Peyer's patch (tissue), 4 donors: ENCODE data around the gene OR4D1. TPM values are rescaled to one million over a fixed set of nuclear protein-coding genes. Genes with fewer than 3 reads are reported as not detected.
A peak's percentile ranks its signal among the peaks of the same experiment; 100 is the strongest.
"Not testable (repeated sequence)": the region's sequence is repeated elsewhere in the genome, so short reads cannot be mapped to it uniquely, and the experiment has no call there.

Experiments used
- DNase-seq, 3 donors: peaks; one replicate each; pipeline ENCODE4 v3.0.0-alpha.2; 2017 to 2019
- H3K27ac ChIP-seq, 4 donors: fragments of 200-600 bp; sonication (generic); one replicate each; pipeline ENCODE4 v1.5.1; 2016 to 2019
- H3K27me3 ChIP-seq, 2 donors: fragments of 200-600 bp; sonication (generic); one replicate each; pipeline ENCODE4 v1.5.1; 2019
- H3K36me3 ChIP-seq, 3 donors: fragments of 200-600 bp; sonication (generic); one replicate each; pipeline ENCODE4 v1.5.1; 2016 to 2019
- H3K4me1 ChIP-seq, 4 donors: fragments of 200-600 bp; sonication (generic); one replicate each; pipeline ENCODE4 v1.5.1; 2016 to 2019
- H3K4me3 ChIP-seq, 4 donors: fragments of 200-600 bp; sonication (generic); 1 replicate in 3 of 4; 2 replicates in 1 of 4; pipeline ENCODE4 v1.5.1; 2016 to 2019; ENCODE audit warnings: mild to moderate bottlenecking in 1 of 4
- H3K9me3 ChIP-seq, 4 donors: fragments of 200-600 bp; sonication (generic); one replicate each; pipeline ENCODE4 v1.5.1; 2016 to 2019; ENCODE audit warnings: mild to moderate bottlenecking in 1 of 4
- CTCF ChIP-seq, 6 experiments: fragments of 450-650 bp in 4 of 6; fragments of 200-600 bp in 2 of 6; sonication (generic) in 1 of 6; IDR thresholded peaks; one replicate each; pipeline ENCODE4 v1.5.1; 2017 to 2019; ENCODE audit warnings: antibody characterized with exemption in 6 of 6, mild to moderate bottlenecking in 3 of 6, moderate library complexity in 1 of 6
- POLR2A ChIP-seq, 2 donors: fragments of 450-650 bp; IDR thresholded peaks; one replicate each; pipeline ENCODE4 v1.5.1; 2017; ENCODE audit warnings: antibody characterized with exemption in 2 of 2, mild to moderate bottlenecking in 2 of 2, moderate library complexity in 2 of 2
- total RNA-seq, 4 donors: library from RNA; depleted of rRNA; stranded (reverse); fragments of >200 nt; gene quantifications; one replicate each; pipeline ENCODE4 v1.1.0, GENCODE V29; 2016

The OR4D1 gene
- total RNA-seq, 4 donors from 2014 or later, result not detected

- no peaks in the 10 kb centered on the region for H3K27me3 ChIP-seq
- no peaks in the 10 kb centered on the region for H3K36me3 ChIP-seq
- H3K27ac ChIP-seq, result no peak overlapping the region
- no peak overlapping the region for H3K4me3 ChIP-seq
- no peaks in the 10 kb centered on the region for H3K4me1 ChIP-seq
- no peak for DNase-seq
- no peaks in the 10 kb centered on the region for H3K9me3 ChIP-seq
- TF ChIP-seq POLR2A (IDR thresholded peaks at IDR 0.05) (no peak), CTCF (IDR thresholded peaks at IDR 0.05) (no peak)
These were observed 27.9 kb upstream of the OR4D1 start for GRCh38 chr17:58120195-58120822.

GRCh38 chr17:58121925-58122324 lies 26.3 kb upstream of the OR4D1 start:
- no peak for DNase-seq
- H3K27me3 ChIP-seq, result no peaks in the 10 kb centered on the region
- H3K4me1 ChIP-seq, result no peaks in the 10 kb centered on the region
- H3K27ac ChIP-seq, result no peak overlapping the region
- no peaks in the 10 kb centered on the region for H3K36me3 ChIP-seq
- H3K9me3 ChIP-seq, result no peaks in the 10 kb centered on the region
- TF ChIP-seq CTCF (IDR thresholded peaks at IDR 0.05) (peak in 4 of 6 experiments; percentile 7 to 44 (median 36)), POLR2A (IDR thresholded peaks at IDR 0.05) (no peak)
- H3K4me3 ChIP-seq, result no peak overlapping the region

GRCh38 chr17:58127846-58128245 lies 20.3 kb upstream of the OR4D1 start:
- Histone ChIP-seq H3K9me3 (no peaks in the 10 kb centered on the region), H3K27me3 (no peaks in the 10 kb centered on the region), H3K36me3 (no peaks in the 10 kb centered on the region), H3K4me1 (no peaks in the 10 kb centered on the region), H3K27ac (no peak overlapping the region), H3K4me3 (no peak overlapping the region)
- no peak for DNase-seq
- TF ChIP-seq CTCF (IDR thresholded peaks at IDR 0.05) (no peak), POLR2A (IDR thresholded peaks at IDR 0.05) (no peak)

GRCh38 chr17:58132697-58133096 lies 15.5 kb upstream of the OR4D1 start:
- H3K27me3 ChIP-seq, H3K27ac ChIP-seq, H3K4me1 ChIP-seq, DNase-seq, H3K9me3 ChIP-seq, H3K4me3 ChIP-seq, H3K36me3 ChIP-seq: not testable (repeated sequence)

- peaks cover 0 to 4% (median 0%) of the 10 kb centered on the region in 4 donors for H3K9me3 ChIP-seq
- TF ChIP-seq CTCF (IDR thresholded peaks at IDR 0.05) (peak in 3 of 6 experiments; percentile 24), POLR2A (IDR thresholded peaks at IDR 0.05) (no peak)
- no peaks in the 10 kb centered on the region for H3K27me3 ChIP-seq
- H3K36me3 ChIP-seq, result no peaks in the 10 kb centered on the region
- H3K4me3 ChIP-seq, result no peak overlapping the region
- H3K27ac ChIP-seq, result no peak overlapping the region
- no peaks in the 10 kb centered on the region for H3K4me1 ChIP-seq
- no peak for DNase-seq
These were observed 11.4 kb upstream of the OR4D1 start for GRCh38 chr17:58136669-58137279.

- Histone ChIP-seq H3K27me3 (no peaks in the 10 kb centered on the region), H3K4me1 (no peaks in the 10 kb centered on the region), H3K36me3 (no peaks in the 10 kb centered on the region), H3K27ac (no peak overlapping the region), H3K9me3 (peaks cover 0 to 5% (median 0%) of the 10 kb centered on the region in 4 donors), H3K4me3 (no peak overlapping the region)
- no peak for DNase-seq
- TF ChIP-seq CTCF (IDR thresholded peaks at IDR 0.05), result no peak
- no peak for TF ChIP-seq POLR2A (IDR thresholded peaks at IDR 0.05)
These were observed 6.7 kb upstream of the OR4D1 start for GRCh38 chr17:58141505-58141904.

- not testable (repeated sequence) for H3K4me3 ChIP-seq, H3K27me3 ChIP-seq, H3K4me1 ChIP-seq, H3K27ac ChIP-seq, DNase-seq, H3K9me3 ChIP-seq, H3K36me3 ChIP-seq
These were observed 4.8 kb upstream of the OR4D1 start for GRCh38 chr17:58143335-58143734.
